ENCODE data around the gene TMEM161B.

DNA sequence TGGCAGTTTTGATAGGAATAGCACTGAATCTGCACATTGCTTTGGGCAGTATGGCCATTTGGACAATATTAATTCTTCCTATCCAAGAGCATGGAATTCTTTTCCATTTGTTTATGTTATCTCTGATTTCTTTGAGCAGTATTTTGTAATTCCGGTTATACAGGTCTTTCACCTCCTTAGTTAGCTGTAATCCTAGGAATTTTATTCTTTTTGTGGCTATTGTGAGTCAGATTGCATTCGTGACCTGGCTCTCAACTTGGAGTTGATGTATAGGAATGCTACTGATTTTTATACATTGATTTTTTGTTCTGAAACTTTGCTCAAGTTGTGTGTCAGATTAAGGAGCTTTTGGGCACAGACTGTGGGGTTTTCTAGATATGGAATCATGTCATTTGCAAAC is 24.0 kb downstream of the TMEM161B start:
- TF ChIP-seq, protein P1, sequence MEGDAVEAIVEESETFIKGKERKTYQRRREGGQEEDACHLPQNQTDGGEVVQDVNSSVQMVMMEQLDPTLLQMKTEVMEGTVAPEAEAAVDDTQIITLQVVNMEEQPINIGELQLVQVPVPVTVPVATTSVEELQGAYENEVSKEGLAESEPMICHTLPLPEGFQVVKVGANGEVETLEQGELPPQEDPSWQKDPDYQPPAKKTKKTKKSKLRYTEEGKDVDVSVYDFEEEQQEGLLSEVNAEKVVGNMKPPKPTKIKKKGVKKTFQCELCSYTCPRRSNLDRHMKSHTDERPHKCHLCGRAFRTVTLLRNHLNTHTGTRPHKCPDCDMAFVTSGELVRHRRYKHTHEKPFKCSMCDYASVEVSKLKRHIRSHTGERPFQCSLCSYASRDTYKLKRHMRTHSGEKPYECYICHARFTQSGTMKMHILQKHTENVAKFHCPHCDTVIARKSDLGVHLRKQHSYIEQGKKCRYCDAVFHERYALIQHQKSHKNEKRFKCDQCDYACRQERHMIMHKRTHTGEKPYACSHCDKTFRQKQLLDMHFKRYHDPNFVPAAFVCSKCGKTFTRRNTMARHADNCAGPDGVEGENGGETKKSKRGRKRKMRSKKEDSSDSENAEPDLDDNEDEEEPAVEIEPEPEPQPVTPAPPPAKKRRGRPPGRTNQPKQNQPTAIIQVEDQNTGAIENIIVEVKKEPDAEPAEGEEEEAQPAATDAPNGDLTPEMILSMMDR (conservative IDR thresholded peaks at IDR 0.05; ENCODE audit: low read length) = no peak
- TF ChIP-seq EZH2phosphoT487 (IDR thresholded peaks at IDR 0.05; ENCODE audit: borderline replicate concordance, low read depth, low read length) = no peak

Measured in OCI-LY7 (cell line).